BE2C (cell line): Measurements from ENCODE around the gene SMG9.

Experiments used
- DNase-seq: peaks from one replicate; pipeline ENCODE4 v3.0.0-alpha.2; 2020
- H3K27me3 ChIP-seq: fragments of 250-450 bp; sonication (Bioruptor Pico); 2 replicates; pipeline ENCODE4 v1.5.1; 2020; ENCODE audit warnings: mild to moderate bottlenecking
- H3K36me3 ChIP-seq: fragments of 250-450 bp; sonication (Bioruptor Pico); 2 replicates; pipeline ENCODE4 v1.5.1; 2020; ENCODE audit warnings: mild to moderate bottlenecking
- H3K4me1 ChIP-seq: fragments of 250-450 bp; sonication (Bioruptor Pico); 2 replicates; pipeline ENCODE4 v1.5.1; 2020
- H3K4me3 ChIP-seq: 2 replicates; pipeline ENCODE4 v1.5.1; 2011; ENCODE audit warnings: low read depth, low read length
- H3K9me3 ChIP-seq: fragments of 250-450 bp; sonication (Bioruptor Pico); 2 replicates; pipeline ENCODE4 v1.5.1; 2020
- TF ChIP-seq, protein P1 (sequence below): IDR thresholded peaks from 2 replicates; pipeline ENCODE4 v1.5.1; 2012; ENCODE audit warnings: mild to moderate bottlenecking, low read depth, low read length

Gene SMG9

GRCh38 chr19:43752287-43752875 lies 2.4 kb downstream of the SMG9 start:
- peaks cover 38% of the 10 kb centered on the region for H3K36me3 ChIP-seq
- H3K9me3 ChIP-seq, result no peaks in the 10 kb centered on the region
- H3K27me3 ChIP-seq, result no peaks in the 10 kb centered on the region
- DNase-seq, result no peak
- H3K4me1 ChIP-seq, result no peaks in the 10 kb centered on the region
- TF ChIP-seq, protein P1, sequence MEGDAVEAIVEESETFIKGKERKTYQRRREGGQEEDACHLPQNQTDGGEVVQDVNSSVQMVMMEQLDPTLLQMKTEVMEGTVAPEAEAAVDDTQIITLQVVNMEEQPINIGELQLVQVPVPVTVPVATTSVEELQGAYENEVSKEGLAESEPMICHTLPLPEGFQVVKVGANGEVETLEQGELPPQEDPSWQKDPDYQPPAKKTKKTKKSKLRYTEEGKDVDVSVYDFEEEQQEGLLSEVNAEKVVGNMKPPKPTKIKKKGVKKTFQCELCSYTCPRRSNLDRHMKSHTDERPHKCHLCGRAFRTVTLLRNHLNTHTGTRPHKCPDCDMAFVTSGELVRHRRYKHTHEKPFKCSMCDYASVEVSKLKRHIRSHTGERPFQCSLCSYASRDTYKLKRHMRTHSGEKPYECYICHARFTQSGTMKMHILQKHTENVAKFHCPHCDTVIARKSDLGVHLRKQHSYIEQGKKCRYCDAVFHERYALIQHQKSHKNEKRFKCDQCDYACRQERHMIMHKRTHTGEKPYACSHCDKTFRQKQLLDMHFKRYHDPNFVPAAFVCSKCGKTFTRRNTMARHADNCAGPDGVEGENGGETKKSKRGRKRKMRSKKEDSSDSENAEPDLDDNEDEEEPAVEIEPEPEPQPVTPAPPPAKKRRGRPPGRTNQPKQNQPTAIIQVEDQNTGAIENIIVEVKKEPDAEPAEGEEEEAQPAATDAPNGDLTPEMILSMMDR, result no peak
- H3K4me3 ChIP-seq, result no peak overlapping the region

- DNase-seq, result no peak
- Histone ChIP-seq H3K9me3 (no peaks in the 10 kb centered on the region), H3K4me3 (no peak overlapping the region), H3K4me1 (no peaks in the 10 kb centered on the region), H3K36me3 (peaks cover 43% of the 10 kb centered on the region), H3K27me3 (no peaks in the 10 kb centered on the region)
- TF ChIP-seq, protein P1, result no peak
These were observed 3.1 kb downstream of the SMG9 start for GRCh38 chr19:43751466-43752220.

DNA sequence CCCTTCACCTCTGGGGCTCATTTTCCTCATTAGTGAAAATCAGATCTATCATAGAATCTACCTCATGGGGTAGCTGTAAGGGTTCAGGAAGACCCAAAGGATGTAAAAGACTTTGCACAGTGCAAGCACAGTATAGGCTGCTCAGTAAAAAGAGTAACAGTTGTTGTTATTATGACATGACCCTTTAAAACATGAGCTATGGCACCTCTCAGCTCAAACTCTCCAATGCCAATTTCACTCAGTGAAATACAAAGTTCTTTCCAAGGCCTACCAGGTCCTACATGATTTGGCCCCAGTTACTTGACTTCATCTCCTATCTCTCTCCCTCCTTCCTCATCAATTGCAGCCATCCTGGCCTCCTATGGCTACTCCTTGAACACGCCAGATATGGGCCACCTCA lies 4.9 kb downstream of the SMG9 start:
- Histone ChIP-seq H3K36me3 (peaks cover 51% of the 10 kb centered on the region), H3K4me1 (no peaks in the 10 kb centered on the region), H3K4me3 (no peak overlapping the region), H3K9me3 (no peaks in the 10 kb centered on the region), H3K27me3 (no peaks in the 10 kb centered on the region)
- no peak for DNase-seq
- TF ChIP-seq, protein P1, result no peak

DNA sequence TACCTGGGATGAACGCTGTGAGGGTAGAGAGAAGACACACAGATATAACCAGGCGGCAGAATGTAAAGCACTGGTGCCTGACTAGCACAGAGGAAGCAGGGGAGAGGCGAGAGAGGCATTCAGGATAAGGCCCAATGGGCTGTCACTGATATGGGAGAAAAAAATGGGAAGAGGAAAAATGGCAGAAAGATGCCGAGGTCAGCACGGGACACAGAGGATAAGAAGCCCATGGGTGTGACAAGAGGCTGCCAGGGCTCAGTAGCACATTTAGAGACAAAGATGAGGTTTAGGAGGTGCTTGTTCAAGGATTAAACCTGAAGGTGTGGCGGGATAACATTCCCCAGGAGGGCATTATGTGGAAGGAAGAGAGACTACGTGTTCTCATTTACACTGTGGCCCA lies 5.6 kb downstream of the SMG9 start:
- Histone ChIP-seq H3K36me3 (peaks cover 57% of the 10 kb centered on the region), H3K9me3 (no peaks in the 10 kb centered on the region), H3K4me3 (no peak overlapping the region)

GRCh38 chr19:43748685-43749084 lies 6.1 kb downstream of the SMG9 start:
- H3K36me3 ChIP-seq, result peaks cover 62% of the 10 kb centered on the region
- no peak for DNase-seq
- H3K9me3 ChIP-seq, result no peaks in the 10 kb centered on the region
- H3K4me1 ChIP-seq, result no peaks in the 10 kb centered on the region
- no peaks in the 10 kb centered on the region for H3K27me3 ChIP-seq
- TF ChIP-seq, protein P1, result no peak
- H3K4me3 ChIP-seq, result no peak overlapping the region

More for the DNA sequence above, 5.6 kb downstream of the SMG9 start:
- no peak for DNase-seq
- Histone ChIP-seq H3K4me1 (no peaks in the 10 kb centered on the region), H3K27me3 (no peaks in the 10 kb centered on the region)
- TF ChIP-seq, protein P1, result no peak

GRCh38 chr19:43748205-43748594 lies 6.6 kb downstream of the SMG9 start:
- H3K4me3 ChIP-seq, result no peak overlapping the region
- TF ChIP-seq, protein P1, result no peak
- peaks cover 65% of the 10 kb centered on the region for H3K36me3 ChIP-seq
- no peaks in the 10 kb centered on the region for H3K9me3 ChIP-seq
- DNase-seq, result no peak
- no peaks in the 10 kb centered on the region for H3K27me3 ChIP-seq
- H3K4me1 ChIP-seq, result no peaks in the 10 kb centered on the region
